ENCODE results near the gene TP53. TPM values are rescaled to one million over a fixed set of nuclear protein-coding genes. Genes with fewer than 3 reads are reported as not detected.
A peak's percentile ranks its signal among the peaks of the same experiment; 100 is the strongest.

Gene TP53
- 11.7 TPM for total RNA-seq
- long read RNA-seq, transcript TP53-227 (11 exons, 2,579 nt): major isoform, 5 of 11 reads
- long read RNA-seq, partial matches to known transcripts: 5 of 11 reads
- long read RNA-seq, other reads (novel, unspliced or antisense): 0 of 11 reads

GRCh38 chr17:7687072-7687907, at the start of gene TP53:
TSS of gene TP53 (minus strand) at chr17:7687490. CDS start at chr17:7676594, 10,896 bp downstream.
- intact Hi-C loops (cut with micrococcal nuclease): loop anchor here (5.0 kb wide), 1 partner anchor 55 kb away; the partner anchor contains the start of gene SHBG

GRCh38 chr17:7732981-7733539, 45.8 kb upstream of the TP53 start:
- Histone ChIP-seq H3K9me3 (replicated peaks) (no peaks in the 10 kb centered on the region), H3K4me3 (no peak overlapping the region), H3K4me1 (no peaks in the 10 kb centered on the region), H3K36me3 (no peaks in the 10 kb centered on the region), H3K27me3 (ENCODE audit: low read depth) (peaks cover 17% of the 10 kb centered on the region), H3K27ac (replicated peaks) (no peak overlapping the region)
- DNase-seq: no peak
- intact Hi-C loops (cut with micrococcal nuclease): no loop called here
- TF ChIP-seq CTCF (IDR thresholded peaks at IDR 0.05; ENCODE audit: borderline replicate concordance): no peak

More at GRCh38 chr17:7687072-7687907, at the start of gene TP53:
- DNase-seq: peak; percentile 84
- H3K4me1 ChIP-seq: peaks cover 53% of the 10 kb centered on the region
- H3K27me3 ChIP-seq (ENCODE audit: low read depth): no peaks in the 10 kb centered on the region
- peak within 1 kb of the TSS; percentile 95 for H3K4me3 ChIP-seq
- H3K27ac ChIP-seq (replicated peaks): peak within 1 kb of the TSS; percentile 99
- H3K9me3 ChIP-seq (replicated peaks): no peaks in the 10 kb centered on the region
- H3K36me3 ChIP-seq: peaks cover 6% of the 10 kb centered on the region
- no peak for TF ChIP-seq CTCF (IDR thresholded peaks at IDR 0.05; ENCODE audit: borderline replicate concordance)

GRCh38 chr17:7729816-7730215, 42.5 kb upstream of the TP53 start:
- intact Hi-C loops (cut with micrococcal nuclease): no loop called here

GRCh38 chr17:7727886-7728285, 40.6 kb upstream of the TP53 start:
- Histone ChIP-seq H3K4me3 (no peak overlapping the region), H3K27ac (replicated peaks) (no peak overlapping the region), H3K36me3 (no peaks in the 10 kb centered on the region), H3K4me1 (no peaks in the 10 kb centered on the region), H3K27me3 (ENCODE audit: low read depth) (peaks cover 36% of the 10 kb centered on the region), H3K9me3 (replicated peaks) (no peaks in the 10 kb centered on the region)
- intact Hi-C loops (cut with micrococcal nuclease): no loop called here
- no peak for TF ChIP-seq CTCF (IDR thresholded peaks at IDR 0.05; ENCODE audit: borderline replicate concordance)
- no peak for DNase-seq

More at GRCh38 chr17:7729816-7730215, 42.5 kb upstream of the TP53 start:
- Histone ChIP-seq H3K4me1 (no peaks in the 10 kb centered on the region), H3K27me3 (ENCODE audit: low read depth) (peaks cover 21% of the 10 kb centered on the region), H3K9me3 (replicated peaks) (no peaks in the 10 kb centered on the region), H3K36me3 (no peaks in the 10 kb centered on the region), H3K4me3 (no peak overlapping the region), H3K27ac (replicated peaks) (no peak overlapping the region)
- no peak for TF ChIP-seq CTCF (IDR thresholded peaks at IDR 0.05; ENCODE audit: borderline replicate concordance)
- DNase-seq: no peak

GRCh38 chr17:7721612-7722011, 34.3 kb upstream of the TP53 start:
- no peak for TF ChIP-seq CTCF (IDR thresholded peaks at IDR 0.05; ENCODE audit: borderline replicate concordance)
- intact Hi-C loops (cut with micrococcal nuclease): no loop called here
- no peak for DNase-seq
- Histone ChIP-seq H3K9me3 (replicated peaks) (no peaks in the 10 kb centered on the region), H3K4me1 (peaks cover 15% of the 10 kb centered on the region), H3K4me3 (no peak overlapping the region), H3K27me3 (ENCODE audit: low read depth) (peaks cover 63% of the 10 kb centered on the region), H3K27ac (replicated peaks) (no peak overlapping the region), H3K36me3 (no peaks in the 10 kb centered on the region)

Data from left ventricle myocardium inferior (tissue), 1 donor.